Fibroblast of the aortic adventitia (primary cell): ENCODE data around the gene ITPR1. TPM values are rescaled to one million over a fixed set of nuclear protein-coding genes. Genes with fewer than 3 reads are reported as not detected.

Source experiments
- DNase-seq: peaks from one replicate; pipeline ENCODE4 v3.0.0-alpha.2; 2010; ENCODE audit warnings: low read depth
- H3K4me3 ChIP-seq: 2 replicates; pipeline ENCODE4 v1.5.1; 2011; ENCODE audit warnings: low read depth, mild to moderate bottlenecking, control low read depth, low read length, moderate library complexity
- CTCF ChIP-seq: IDR thresholded peaks from 2 replicates; pipeline ENCODE4 v1.5.1; 2011; ENCODE audit warnings: mild to moderate bottlenecking, low read length, control low read depth, inconsistent platforms; ENCODE audit not compliant: insufficient read depth
- total RNA-seq: library from RNA; depleted of rRNA; stranded (reverse); fragments of >200 nt; gene quantifications from 2 replicates; pipeline ENCODE4 v1.2.3, GENCODE V29; 2012; ENCODE audit warnings: low replicate concordance

ITPR1 gene
- total RNA-seq, 1 donor = 8.9 TPM

- no peak overlapping the region for H3K4me3 ChIP-seq
- DNase-seq = no peak
- no peak for TF ChIP-seq CTCF
Measured at GRCh38 chr3:4718179-4718736, 225.1 kb downstream of the ITPR1 start.

GRCh38 chr3:4719046-4719501, 225.9 kb downstream of the ITPR1 start:
- H3K4me3 ChIP-seq = no peak overlapping the region
- no peak for TF ChIP-seq CTCF
- DNase-seq = no peak

GRCh38 chr3:4720316-4721075, 227.3 kb downstream of the ITPR1 start:
- peak; percentile 50 for TF ChIP-seq CTCF
- H3K4me3 ChIP-seq = no peak overlapping the region
- DNase-seq = peak; percentile 93

- TF ChIP-seq CTCF = no peak
- H3K4me3 ChIP-seq = no peak overlapping the region
Measured at GRCh38 chr3:4721511-4721911, 228.4 kb downstream of the ITPR1 start.

GRCh38 chr3:4722103-4722502, 229.0 kb downstream of the ITPR1 start:
- no peak overlapping the region for H3K4me3 ChIP-seq
- peak; percentile 84 for DNase-seq
- peak; percentile 60 for TF ChIP-seq CTCF

More at GRCh38 chr3:4721511-4721911, 228.4 kb downstream of the ITPR1 start:
- peak; percentile 91 for DNase-seq

GRCh38 chr3:4724051-4724629, 231.0 kb downstream of the ITPR1 start:
- TF ChIP-seq CTCF = no peak
- DNase-seq = peak; percentile 20
- no peak overlapping the region for H3K4me3 ChIP-seq
